Stomach (tissue), 9 donors: ENCODE measurements around the gene PARD3. TPM values are rescaled to one million over a fixed set of nuclear protein-coding genes. Genes with fewer than 3 reads are reported as not detected.

Source experiments
- DNase-seq, 2 donors: peaks; one replicate each; pipeline versions ENCODE4 v3.0.0 to v3.0.0-alpha.2; 2013 to 2019
- H3K27ac ChIP-seq, 5 donors: fragments of 200-600 bp in 4 of 5; sonication (generic) in 4 of 5; one replicate each; pipeline ENCODE4 v1.5.1; 2013 to 2019; ENCODE audit warnings: mild to moderate bottlenecking in 1 of 5, moderate library complexity in 1 of 5
- H3K27me3 ChIP-seq, 3 donors: fragments of 200-600 bp; sonication (generic); one replicate each; pipeline ENCODE4 v1.5.1; 2017 to 2019; ENCODE audit warnings: mixed run types in 1 of 3
- H3K36me3 ChIP-seq, 4 donors: fragments of 200-600 bp; sonication (generic); 1 replicate in 3 of 4; 2 replicates in 1 of 4; pipeline ENCODE4 v1.5.1; 2016 to 2019
- H3K4me1 ChIP-seq, 4 donors: fragments of 200-600 bp; sonication (generic); one replicate each; pipeline ENCODE4 v1.5.1; 2016 to 2019
- H3K4me3 ChIP-seq, 4 donors: fragments of 200-600 bp; sonication (generic) in 3 of 4; one replicate each; pipeline ENCODE4 v1.5.1; 2016 to 2019; ENCODE audit warnings: mild to moderate bottlenecking in 1 of 4
- H3K9me3 ChIP-seq, 4 donors: fragments of 200-600 bp; sonication (generic); one replicate each; pipeline ENCODE4 v1.5.1; 2016 to 2019
- CTCF ChIP-seq, 7 experiments: fragments of 450-650 bp in 4 of 7; fragments of 200-600 bp in 3 of 7; sonication (generic) in 3 of 7; IDR thresholded peaks; one replicate each; pipeline ENCODE4 v1.5.1; 2016 to 2019; ENCODE audit warnings: antibody characterized with exemption in 7 of 7, control low read depth in 2 of 7, mild to moderate bottlenecking in 1 of 7
- EP300 ChIP-seq: sonication (generic); formaldehyde crosslinking; IDR thresholded peaks from one replicate; pipeline ENCODE4 v1.6.1; 2017; ENCODE audit warnings: antibody characterized with exemption
- POLR2A ChIP-seq, 4 donors: fragments of 450-650 bp; IDR thresholded peaks; one replicate each; pipeline ENCODE4 v1.6.1; 2016; ENCODE audit warnings: antibody characterized with exemption in 4 of 4, control low read depth in 2 of 4, mild to moderate bottlenecking in 1 of 4, moderate library complexity in 1 of 4
- POLR2AphosphoS5 ChIP-seq, 3 donors: sonication (generic); formaldehyde crosslinking; IDR thresholded peaks; one replicate each; pipeline ENCODE4 v1.6.1; 2016; ENCODE audit warnings: antibody characterized with exemption in 3 of 3
- WGBS, 5 donors: extraction: QIAGEN DNeasy Blood & Tissue Kit in 3 of 5; methylation state at CpG; one replicate each; pipeline versions ENCODE4 v1.1.5 to v1.1.7; 2013 to 2018; 5-methylcytosine and 5-hydroxymethylcytosine counted together
- intact Hi-C: fragments of 100-400 bp; cut with DNase I; formaldehyde crosslinking; loops from one replicate; pipeline ENCODE4 v1.15.1; 2023; ENCODE audit warnings: low total_unique reads
- polyA plus RNA-seq, 3 donors: library from polyadenylated mRNA; stranded (reverse); fragments of 200-250 nt; gene quantifications; one replicate each; pipeline ENCODE4 v1.2.3, GENCODE V29; 2013
- total RNA-seq, 5 donors: library from RNA; depleted of rRNA; stranded (reverse); fragments of >200 nt; gene quantifications; one replicate each; pipeline versions ENCODE4 v1.1.0 to v1.2.3, GENCODE V29; 2014 to 2016
- donor health status: healthy with polysubstance abuse.
- donor health status: Bipolar disorder and iron deficiency.
- donor health status: healthy.

PARD3 gene
- total and polyA plus RNA-seq, 8 donors: 13.7 to 118 (median 31.8) TPM

DNA sequence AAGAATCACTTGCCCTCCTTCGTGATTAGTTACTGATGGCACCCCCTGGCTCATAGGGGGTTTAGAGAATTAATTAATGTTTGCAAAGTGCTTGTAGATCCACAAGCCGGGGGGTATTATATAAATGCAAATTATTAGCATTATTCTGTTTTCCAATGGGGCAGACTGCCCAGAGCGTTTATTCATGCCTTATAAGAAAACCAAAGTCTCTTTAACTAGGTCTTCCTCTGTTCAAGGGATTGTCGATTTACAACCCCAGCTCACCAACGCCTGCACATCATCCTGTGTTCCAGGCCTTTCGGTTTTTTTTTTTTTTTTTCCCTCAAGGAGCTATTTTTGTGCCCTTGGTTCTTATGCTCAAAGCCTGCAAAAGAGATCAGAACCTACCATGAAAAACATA is 630.7 kb downstream of the PARD3 start:
- Histone ChIP-seq H3K27me3 (no peaks in the 10 kb centered on the region), H3K4me3 (no peak overlapping the region), H3K9me3 (no peaks in the 10 kb centered on the region), H3K27ac (no peak overlapping the region), H3K4me1 (peaks cover 4 to 36% (median 16%) of the 10 kb centered on the region in 4 donors), H3K36me3 (no peaks in the 10 kb centered on the region)
- 70 to 92% (median 81%) methylated on average over 6 of the region's 6 CpGs for WGBS, 5 donors
- DNase-seq: no peak
- TF ChIP-seq CTCF (IDR thresholded peaks at IDR 0.05): no peak
- TF ChIP-seq POLR2A (IDR thresholded peaks at IDR 0.05): no peak
- TF ChIP-seq EP300: no peak
- intact Hi-C loops: no loop called here

DNA sequence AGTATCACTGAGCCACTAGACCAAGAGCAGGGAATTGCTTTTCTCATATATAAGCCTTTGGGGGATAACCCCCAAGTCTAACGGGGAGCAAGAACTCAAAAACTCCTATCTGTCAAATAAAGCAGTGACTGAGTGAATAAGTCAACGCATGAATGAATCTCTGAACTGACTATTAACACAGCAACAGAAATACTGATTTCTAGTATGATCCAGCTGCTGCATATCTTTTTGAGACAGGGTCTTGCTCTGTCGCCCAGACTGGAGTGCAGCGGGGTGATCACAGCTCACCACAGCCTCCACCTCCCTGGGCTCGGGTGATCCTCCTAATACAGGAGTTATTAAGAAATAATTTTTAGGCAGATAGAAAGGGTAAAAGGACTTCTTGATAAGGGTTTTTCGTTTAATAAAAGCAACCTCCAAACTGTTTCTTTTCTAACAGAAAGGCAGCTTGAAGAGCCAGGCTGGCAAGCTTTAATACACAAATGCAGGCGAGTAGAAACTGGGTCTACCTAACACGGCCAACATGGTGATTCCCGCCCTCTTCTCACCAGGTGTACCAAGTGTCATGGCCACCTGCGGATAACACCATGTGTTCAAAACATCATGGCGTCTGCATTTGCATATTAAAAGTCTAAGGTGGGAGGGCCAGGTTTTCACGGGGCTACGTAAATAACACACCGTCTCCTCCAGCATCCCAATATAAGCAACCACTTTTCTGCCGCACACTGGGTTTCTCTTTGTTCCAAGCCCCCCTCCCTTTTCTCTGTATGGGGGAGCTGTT is 631.9 kb downstream of the PARD3 start:
- Histone ChIP-seq H3K4me1 (peaks cover 4 to 38% (median 16%) of the 10 kb centered on the region in 4 donors), H3K27me3 (no peaks in the 10 kb centered on the region), H3K4me3 (no peak overlapping the region), H3K36me3 (no peaks in the 10 kb centered on the region), H3K27ac (no peak overlapping the region), H3K9me3 (no peaks in the 10 kb centered on the region)
- no peak for TF ChIP-seq EP300
- TF ChIP-seq POLR2A (IDR thresholded peaks at IDR 0.05): no peak
- TF ChIP-seq POLR2AphosphoS5 (IDR thresholded peaks at IDR 0.05): no peak
- TF ChIP-seq CTCF (IDR thresholded peaks at IDR 0.05): no peak
- 86 to 92% (median 88%) methylated on average over 15 of the region's 15 CpGs for WGBS, 5 donors
- DNase-seq: no peak
- intact Hi-C loops: no loop called here

GRCh38 chr10:34181553-34182300 is 633.4 kb downstream of the PARD3 start:
- DNase-seq: peak in 1 of 2 donors; percentile 79
- Histone ChIP-seq H3K4me3 (no peak overlapping the region), H3K27me3 (no peaks in the 10 kb centered on the region), H3K9me3 (no peaks in the 10 kb centered on the region), H3K27ac (no peak overlapping the region), H3K4me1 (peaks cover 4 to 38% (median 16%) of the 10 kb centered on the region in 4 donors), H3K36me3 (no peaks in the 10 kb centered on the region)
- intact Hi-C loops: no loop called here
- no peak for TF ChIP-seq CTCF (IDR thresholded peaks at IDR 0.05)
- TF ChIP-seq POLR2AphosphoS5 (IDR thresholded peaks at IDR 0.05): no peak
- TF ChIP-seq POLR2A (IDR thresholded peaks at IDR 0.05): no peak
- no peak for TF ChIP-seq EP300
- WGBS, 5 donors: 47 to 65% (median 59%) methylated on average over 10 of the region's 10 CpGs

- intact Hi-C loops: no loop called here
- Histone ChIP-seq H3K4me1 (peaks cover 4 to 33% (median 14%) of the 10 kb centered on the region in 4 donors), H3K9me3 (no peaks in the 10 kb centered on the region), H3K4me3 (no peak overlapping the region), H3K27me3 (no peaks in the 10 kb centered on the region), H3K27ac (no peak overlapping the region), H3K36me3 (no peaks in the 10 kb centered on the region)
- no peak for TF ChIP-seq EP300
- TF ChIP-seq POLR2AphosphoS5 (IDR thresholded peaks at IDR 0.05): no peak
- no peak for TF ChIP-seq POLR2A (IDR thresholded peaks at IDR 0.05)
- TF ChIP-seq CTCF (IDR thresholded peaks at IDR 0.05): no peak
- 88 to 98% (median 95%) methylated on average over 2 of the region's 2 CpGs for WGBS, 5 donors
- DNase-seq: no peak
These were observed 634.3 kb downstream of the PARD3 start for GRCh38 chr10:34180749-34181148.
